ENCODE data around the gene KRTAP1-5.
"Not testable (repeated sequence)": the region's sequence is repeated elsewhere in the genome, so short reads cannot be mapped to it uniquely, and the experiment has no call there.

KRTAP1-5 gene

DNA sequence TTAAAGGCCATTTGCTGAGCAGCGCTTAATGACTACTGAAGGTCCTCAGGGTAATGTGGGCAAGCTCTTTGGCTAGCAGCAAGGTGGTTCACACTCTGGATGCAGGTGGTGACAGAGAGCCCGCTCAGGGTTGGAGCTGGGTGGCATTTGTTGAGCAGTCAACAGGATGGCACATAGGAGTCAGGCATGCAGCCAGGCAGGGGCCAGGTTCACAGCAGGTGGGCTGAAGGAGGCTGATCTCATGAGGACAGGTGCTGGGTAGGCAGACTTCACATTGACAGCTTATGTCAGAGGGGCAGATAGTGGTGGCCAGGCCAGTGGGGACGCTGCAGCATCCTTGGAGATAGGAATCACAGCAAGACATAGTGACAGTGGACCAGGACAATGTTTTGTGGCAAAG is 22.6 kb downstream of the KRTAP1-5 start:
- Histone ChIP-seq H3K36me3 (ENCODE audit: insufficient read depth, low read length) (no peaks in the 10 kb centered on the region; the same call in 1 of the 2 replicates), H3K4me1 (ENCODE audit: insufficient read depth, low read length) (peaks cover 8% of the 10 kb centered on the region), H3K9ac (ENCODE audit: low read depth, low read length) (no peak overlapping the region), H3K9me3 (ENCODE audit: control insufficient read depth, insufficient read depth, low read length) (no peaks in the 10 kb centered on the region)

DNA sequence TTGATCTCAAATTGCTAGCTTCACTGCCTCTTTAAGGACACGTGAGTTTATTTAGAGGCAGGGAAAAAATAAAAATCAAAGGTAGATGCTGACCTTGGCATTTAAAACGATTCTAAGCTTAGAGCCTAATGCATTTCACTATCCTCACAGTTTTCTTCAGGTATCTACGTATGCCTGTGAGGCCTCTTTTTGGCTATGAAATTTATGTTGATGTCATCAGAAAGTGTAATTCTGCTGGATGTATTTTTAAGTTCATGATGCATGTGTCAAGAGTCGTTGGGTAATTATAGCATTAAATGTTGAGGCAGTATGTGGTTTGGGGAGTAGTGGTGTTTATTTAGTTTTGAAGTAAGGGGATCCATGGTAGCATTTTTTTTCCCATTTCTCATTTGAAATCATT is 23.1 kb downstream of the KRTAP1-5 start:
- H3K36me3 ChIP-seq (ENCODE audit: insufficient read depth, low read length), result no peaks in the 10 kb centered on the region; the same call in 1 of the 2 replicates
- peaks cover 3% of the 10 kb centered on the region; the same call in 1 of the 2 replicates for H3K4me1 ChIP-seq (ENCODE audit: insufficient read depth, low read length)
- H3K9me3 ChIP-seq (ENCODE audit: control insufficient read depth, insufficient read depth, low read length), result no peaks in the 10 kb centered on the region
- no peak overlapping the region for H3K9ac ChIP-seq (ENCODE audit: low read depth, low read length)

DNA sequence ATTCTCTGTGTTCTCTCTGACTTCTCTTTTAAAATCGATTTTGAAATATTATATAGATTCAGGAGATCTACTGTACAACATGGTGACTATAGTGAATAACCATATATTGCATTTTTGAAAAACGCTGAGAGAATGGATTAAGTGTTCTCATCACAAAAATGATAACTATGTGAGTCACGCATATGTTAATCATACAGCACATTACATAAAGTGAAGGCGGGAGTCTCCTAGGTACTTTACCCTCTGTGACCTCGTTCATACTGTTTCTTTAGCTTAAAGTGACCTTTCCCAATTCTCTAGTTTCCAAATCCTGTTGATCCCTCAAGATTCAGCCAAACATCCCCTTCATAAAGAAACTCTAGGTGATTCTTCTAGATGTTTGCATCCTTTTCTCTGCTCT is 24.2 kb downstream of the KRTAP1-5 start:
- H3K9me3 ChIP-seq (ENCODE audit: control insufficient read depth, insufficient read depth, low read length), result no peaks in the 10 kb centered on the region
- H3K4me1 ChIP-seq (ENCODE audit: insufficient read depth, low read length), result no peaks in the 10 kb centered on the region
- no peaks in the 10 kb centered on the region; the same call in 1 of the 2 replicates for H3K36me3 ChIP-seq (ENCODE audit: insufficient read depth, low read length)
- H3K9ac ChIP-seq (ENCODE audit: low read depth, low read length), result no peak overlapping the region

DNA sequence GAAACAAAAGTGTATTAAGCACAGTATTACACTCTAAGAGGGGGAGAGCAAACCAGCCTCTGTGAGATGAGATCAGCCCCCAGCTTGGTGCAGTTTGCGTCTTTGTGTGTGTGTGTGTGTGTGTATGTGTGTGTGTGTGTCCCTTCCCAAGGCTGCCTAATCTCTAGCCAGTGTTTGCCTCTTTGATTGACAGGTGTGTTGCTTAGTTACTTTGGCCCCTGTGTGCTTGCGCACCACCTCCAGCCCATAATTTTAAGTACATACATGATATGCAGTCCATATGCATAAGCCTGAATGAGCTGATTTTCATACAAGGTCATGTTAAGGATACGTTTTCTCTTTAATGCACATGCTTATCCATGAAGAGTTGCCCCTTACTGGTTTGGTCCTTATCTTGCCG is 25.2 kb downstream of the KRTAP1-5 start:
- H3K9me3 ChIP-seq (ENCODE audit: control insufficient read depth, insufficient read depth, low read length), result no peaks in the 10 kb centered on the region
- H3K9ac ChIP-seq (ENCODE audit: low read depth, low read length), result no peak overlapping the region
- no peaks in the 10 kb centered on the region; the same call in 1 of the 2 replicates for H3K36me3 ChIP-seq (ENCODE audit: insufficient read depth, low read length)
- no peaks in the 10 kb centered on the region for H3K4me1 ChIP-seq (ENCODE audit: insufficient read depth, low read length)

DNA sequence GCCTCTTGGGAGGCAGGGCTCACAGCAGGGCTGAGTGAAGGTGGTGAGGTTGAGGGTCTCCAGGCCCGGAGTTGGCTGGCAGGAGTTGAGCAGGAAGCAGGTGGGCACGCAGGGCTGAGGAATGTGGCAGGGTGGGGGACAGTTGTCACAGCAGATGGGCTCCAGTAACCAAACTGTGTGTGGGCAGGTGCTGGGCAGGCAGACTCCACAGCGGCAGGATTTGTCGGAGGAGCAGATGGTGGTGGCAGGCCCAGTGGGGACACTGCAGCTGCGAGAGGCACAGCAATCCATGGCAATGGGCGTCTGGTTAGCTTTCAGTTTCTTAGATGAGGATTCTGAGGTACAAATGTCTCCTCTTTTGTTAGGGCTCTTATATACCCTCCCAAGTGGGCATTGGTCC is 27.4 kb downstream of the KRTAP1-5 start, which contains the start of gene KRTAP3-2:
TSS of gene KRTAP3-2 (minus strand) at position 344 of the 400 bp plus-strand sequence. CDS start at position 291, 53 bp downstream.
- not testable (repeated sequence) for H3K36me3 ChIP-seq (ENCODE audit: insufficient read depth, low read length); H3K9me3 ChIP-seq (ENCODE audit: control insufficient read depth, insufficient read depth, low read length); H3K4me1 ChIP-seq (ENCODE audit: insufficient read depth, low read length); H3K9ac ChIP-seq (ENCODE audit: low read depth, low read length)

DNA sequence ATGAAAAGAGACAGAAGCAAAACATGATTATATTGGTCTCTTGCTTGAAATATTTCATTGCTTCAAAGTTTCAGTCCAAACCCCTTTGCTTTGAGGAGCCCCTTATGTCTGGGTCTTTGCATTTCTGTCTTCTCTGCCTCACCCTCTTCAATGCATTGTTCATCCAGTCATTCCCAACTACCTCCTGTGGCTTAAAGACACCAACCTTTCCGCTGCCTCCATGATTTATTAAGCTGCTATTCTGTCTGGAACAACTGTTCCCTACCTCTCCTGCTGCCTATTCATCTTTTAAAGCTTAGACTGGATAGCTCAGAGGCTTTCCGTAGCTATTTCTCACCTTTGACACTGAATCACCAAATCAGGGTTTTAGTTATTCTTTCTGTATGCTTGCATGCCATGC is 29.6 kb downstream of the KRTAP1-5 start:
- no peaks in the 10 kb centered on the region for H3K4me1 ChIP-seq (ENCODE audit: insufficient read depth, low read length)
- H3K9ac ChIP-seq (ENCODE audit: low read depth, low read length), result no peak overlapping the region
- no peaks in the 10 kb centered on the region for H3K36me3 ChIP-seq (ENCODE audit: insufficient read depth, low read length)
- H3K9me3 ChIP-seq (ENCODE audit: control insufficient read depth, insufficient read depth, low read length), result no peaks in the 10 kb centered on the region

DNA sequence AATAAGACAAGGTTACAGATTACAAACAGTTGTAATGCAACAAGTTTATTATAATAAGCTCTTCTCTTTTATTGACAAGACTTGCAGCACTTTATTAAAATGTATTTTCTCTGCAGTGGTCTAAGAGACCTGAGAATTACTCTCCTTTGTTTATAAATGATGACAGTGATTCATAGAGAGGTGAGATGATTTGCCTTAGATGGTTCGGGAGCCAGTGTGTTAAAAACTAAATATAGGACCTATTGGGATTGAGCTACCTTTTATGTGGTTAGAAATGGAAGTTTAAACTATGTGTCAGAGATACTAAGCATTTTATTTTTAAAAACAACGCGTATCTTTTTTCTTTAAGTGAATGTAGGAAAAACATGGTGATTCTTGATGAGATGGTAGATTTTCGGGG is 30.2 kb downstream of the KRTAP1-5 start:
- Histone ChIP-seq H3K9ac (ENCODE audit: low read depth, low read length) (no peak overlapping the region), H3K4me1 (ENCODE audit: insufficient read depth, low read length) (no peaks in the 10 kb centered on the region), H3K36me3 (ENCODE audit: insufficient read depth, low read length) (no peaks in the 10 kb centered on the region), H3K9me3 (ENCODE audit: control insufficient read depth, insufficient read depth, low read length) (no peaks in the 10 kb centered on the region)

DNA sequence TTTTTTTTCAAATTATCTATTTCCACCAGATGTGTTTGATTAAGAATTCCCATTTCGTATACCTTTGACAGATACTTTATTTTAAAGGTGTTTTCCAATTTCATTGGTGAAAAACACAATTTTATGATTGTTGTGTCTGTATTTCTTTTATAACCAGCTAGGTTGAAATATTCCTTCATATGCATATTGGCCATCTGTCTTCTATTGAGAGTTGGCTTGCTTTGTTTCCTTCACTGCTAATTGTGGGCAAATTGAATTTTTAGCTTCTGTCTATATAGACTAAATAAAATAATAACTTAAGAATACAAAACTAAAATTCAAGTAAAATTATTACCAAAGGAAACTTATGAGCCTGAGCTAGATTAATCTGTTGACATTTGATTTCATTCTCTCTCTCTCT is 31.9 kb downstream of the KRTAP1-5 start:
- Histone ChIP-seq H3K4me1 (ENCODE audit: insufficient read depth, low read length) (no peaks in the 10 kb centered on the region), H3K9ac (ENCODE audit: low read depth, low read length) (no peak overlapping the region), H3K36me3 (ENCODE audit: insufficient read depth, low read length) (no peaks in the 10 kb centered on the region), H3K9me3 (ENCODE audit: control insufficient read depth, insufficient read depth, low read length) (no peaks in the 10 kb centered on the region)

DNA sequence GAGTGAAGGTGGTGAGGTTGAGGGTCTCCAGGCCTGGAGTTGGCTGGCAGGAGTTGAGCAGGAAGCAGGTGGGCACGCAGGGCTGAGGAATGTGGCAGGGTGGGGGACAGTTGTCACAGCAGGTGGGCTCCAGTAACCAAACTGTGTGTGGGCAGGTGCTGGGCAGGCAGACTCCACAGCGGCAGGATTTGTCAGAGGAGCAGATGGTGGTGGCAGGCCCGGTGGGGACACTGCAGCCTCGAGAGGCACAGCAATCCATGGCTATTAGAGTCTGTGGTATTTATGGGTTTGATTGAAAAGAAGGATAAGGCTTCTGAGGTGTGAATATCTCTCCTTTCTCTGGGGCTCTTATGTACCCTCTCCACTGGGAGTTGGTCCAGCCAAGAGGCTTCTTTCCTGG is 33.2 kb downstream of the KRTAP1-5 start, which contains the start of gene KRTAP3-3:
TSS of gene KRTAP3-3 (minus strand) at position 326 of the 400 bp plus-strand sequence. CDS start at position 259, 67 bp downstream.
- Histone ChIP-seq H3K9ac (ENCODE audit: low read depth, low read length) (no peak within 1 kb of the TSS), H3K9me3 (ENCODE audit: control insufficient read depth, insufficient read depth, low read length) (no peaks in the 10 kb centered on the region), H3K4me1 (ENCODE audit: insufficient read depth, low read length) (no peaks in the 10 kb centered on the region), H3K36me3 (ENCODE audit: insufficient read depth, low read length) (no peaks in the 10 kb centered on the region)

DNA sequence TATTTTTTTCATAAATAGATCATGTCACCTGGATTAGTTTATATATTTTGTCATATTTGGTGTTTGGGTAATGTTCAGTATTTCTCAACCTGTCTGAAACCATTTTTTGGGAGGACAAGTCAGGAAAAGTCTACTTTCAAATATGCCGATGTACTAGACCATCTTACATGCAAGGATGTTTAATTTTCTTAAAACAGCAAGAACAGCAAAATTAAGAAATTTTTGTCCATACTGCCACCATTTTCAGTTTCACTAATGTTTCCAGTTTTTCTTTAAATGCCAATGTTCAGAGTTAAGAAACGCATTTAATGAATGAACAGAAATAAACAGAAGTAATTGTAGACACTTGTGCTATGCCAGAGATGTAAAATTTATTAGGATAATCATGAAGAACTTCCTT is 33.9 kb downstream of the KRTAP1-5 start:
- Histone ChIP-seq H3K4me1 (ENCODE audit: insufficient read depth, low read length) (no peaks in the 10 kb centered on the region), H3K9ac (ENCODE audit: low read depth, low read length) (no peak overlapping the region), H3K36me3 (ENCODE audit: insufficient read depth, low read length) (no peaks in the 10 kb centered on the region), H3K9me3 (ENCODE audit: control insufficient read depth, insufficient read depth, low read length) (no peaks in the 10 kb centered on the region)

DNA sequence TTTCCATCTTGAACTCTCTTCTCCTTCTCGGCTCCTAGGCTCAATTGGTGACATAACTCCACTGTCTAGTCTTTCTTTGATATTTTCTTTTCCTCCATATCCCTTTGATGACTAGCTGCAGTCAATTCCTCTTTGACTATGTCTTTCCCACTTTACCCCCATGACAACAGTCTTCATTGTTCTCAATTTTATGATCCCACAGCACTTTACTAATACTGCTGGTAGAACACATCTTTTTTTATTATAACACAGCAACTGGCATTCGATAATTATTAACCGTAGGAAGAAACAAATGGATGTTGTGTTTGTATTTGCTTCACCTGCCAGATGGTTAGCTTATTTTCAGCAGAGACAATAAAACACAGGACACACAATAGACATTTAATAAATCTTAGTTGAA is 34.3 kb downstream of the KRTAP1-5 start:
- Histone ChIP-seq H3K4me1 (ENCODE audit: insufficient read depth, low read length) (no peaks in the 10 kb centered on the region), H3K9me3 (ENCODE audit: control insufficient read depth, insufficient read depth, low read length) (no peaks in the 10 kb centered on the region), H3K9ac (ENCODE audit: low read depth, low read length) (no peak overlapping the region), H3K36me3 (ENCODE audit: insufficient read depth, low read length) (no peaks in the 10 kb centered on the region)

DNA sequence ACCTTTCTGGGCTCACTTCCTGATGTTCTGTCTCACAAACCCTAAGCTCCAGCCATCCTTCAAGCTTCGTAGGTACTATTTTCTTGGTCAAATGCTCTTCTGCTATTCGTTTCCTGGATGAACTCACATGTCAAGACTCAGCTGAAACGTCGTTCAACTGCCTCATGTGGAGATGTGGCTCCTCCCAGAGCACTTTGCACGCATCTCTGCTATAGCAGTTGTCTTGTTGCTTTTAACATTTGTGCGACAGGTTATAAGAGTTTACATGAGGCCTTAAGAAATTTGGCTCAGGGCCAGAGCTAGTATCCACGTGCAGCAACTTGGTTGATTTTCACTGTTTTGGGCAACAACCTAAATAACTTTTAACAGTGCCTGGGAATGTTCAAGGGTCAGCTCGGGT is 40.1 kb downstream of the KRTAP1-5 start:
- Histone ChIP-seq H3K4me1 (ENCODE audit: insufficient read depth, low read length) (no peaks in the 10 kb centered on the region), H3K9ac (ENCODE audit: low read depth, low read length) (no peak overlapping the region), H3K9me3 (ENCODE audit: control insufficient read depth, insufficient read depth, low read length) (no peaks in the 10 kb centered on the region), H3K36me3 (ENCODE audit: insufficient read depth, low read length) (no peaks in the 10 kb centered on the region)

DNA sequence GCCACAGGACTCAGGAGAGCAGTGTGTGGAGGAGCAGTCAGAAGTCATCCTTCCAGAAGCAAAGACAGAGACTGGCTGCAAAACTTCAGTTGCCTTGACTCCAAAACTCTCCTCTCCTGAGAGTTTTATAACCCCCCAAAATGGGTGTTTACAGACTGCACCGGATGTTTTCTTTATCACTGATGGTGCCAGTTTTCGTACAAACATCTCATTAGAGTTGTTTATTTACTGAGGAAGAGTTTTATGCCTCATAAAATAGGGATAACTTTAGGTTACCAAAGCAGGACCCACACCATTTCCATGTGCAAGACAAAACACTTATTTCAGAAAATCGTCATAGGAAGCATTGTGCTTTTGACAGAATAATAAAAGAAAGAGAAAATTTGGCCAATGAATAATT is 42.8 kb downstream of the KRTAP1-5 start, which contains the start of gene KRT40:
TSS of gene KRT40 (minus strand) at position 101 of the 400 bp plus-strand sequence. CDS start at position 48, 53 bp downstream.
- H3K36me3 ChIP-seq (ENCODE audit: insufficient read depth, low read length), result no peaks in the 10 kb centered on the region
- H3K4me1 ChIP-seq (ENCODE audit: insufficient read depth, low read length), result peaks cover 8% of the 10 kb centered on the region; the same call in 1 of the 2 replicates
- no peaks in the 10 kb centered on the region for H3K9me3 ChIP-seq (ENCODE audit: control insufficient read depth, insufficient read depth, low read length)
- no peak within 1 kb of the TSS for H3K9ac ChIP-seq (ENCODE audit: low read depth, low read length)

DNA sequence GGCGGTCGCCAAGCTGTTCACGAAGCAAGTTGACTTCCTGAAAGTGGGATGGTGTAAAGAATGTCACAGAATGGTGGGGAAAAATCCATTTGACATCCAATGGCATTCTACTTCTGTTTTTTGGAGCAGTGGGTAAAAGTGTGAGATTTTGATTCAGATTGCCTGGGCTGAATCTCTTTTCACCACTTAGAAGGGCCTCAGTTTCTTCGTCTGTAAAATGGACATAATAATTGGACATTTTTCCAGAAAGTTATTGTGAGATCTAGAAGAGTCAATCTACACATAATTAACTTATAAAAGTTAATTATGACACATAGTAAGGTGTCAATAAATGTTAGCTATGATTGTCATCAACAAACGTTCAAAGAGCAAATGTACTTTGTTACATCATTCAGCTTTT is 45.9 kb downstream of the KRTAP1-5 start:
- H3K9ac ChIP-seq (ENCODE audit: low read depth, low read length), result no peak overlapping the region
- peaks cover 8% of the 10 kb centered on the region; the same call in 1 of the 2 replicates for H3K4me1 ChIP-seq (ENCODE audit: insufficient read depth, low read length)
- no peaks in the 10 kb centered on the region for H3K9me3 ChIP-seq (ENCODE audit: control insufficient read depth, insufficient read depth, low read length)
- no peaks in the 10 kb centered on the region for H3K36me3 ChIP-seq (ENCODE audit: insufficient read depth, low read length)

DNA sequence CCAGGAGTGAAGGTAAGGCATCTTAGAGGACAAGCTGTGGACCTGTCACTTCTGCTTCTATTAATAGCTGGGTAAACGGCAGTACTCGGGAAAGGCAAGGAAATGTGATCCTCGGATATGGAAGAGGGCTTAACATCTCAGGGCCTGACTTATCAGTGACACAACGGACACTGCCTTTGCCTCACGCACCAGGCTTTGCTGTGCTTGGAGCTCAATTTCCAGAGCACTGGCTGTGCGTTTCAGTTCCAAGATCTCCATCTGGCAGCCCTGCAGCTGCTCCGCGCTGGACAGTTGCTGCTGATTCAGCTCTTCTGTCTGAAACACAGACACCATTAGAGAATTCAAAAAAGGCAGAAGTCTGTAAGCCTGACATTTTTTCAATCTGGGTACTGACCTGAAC is 46.4 kb downstream of the KRTAP1-5 start:
- H3K36me3 ChIP-seq (ENCODE audit: insufficient read depth, low read length), result no peaks in the 10 kb centered on the region
- H3K9ac ChIP-seq (ENCODE audit: low read depth, low read length), result no peak overlapping the region

More for the DNA sequence above, 46.4 kb downstream of the KRTAP1-5 start:
- H3K9me3 ChIP-seq (ENCODE audit: control insufficient read depth, insufficient read depth, low read length), result no peaks in the 10 kb centered on the region
- H3K4me1 ChIP-seq (ENCODE audit: insufficient read depth, low read length), result peaks cover 8% of the 10 kb centered on the region; the same call in 1 of the 2 replicates
